GM12892 (cell line): ENCODE data around the gene RANBP3.

Experiments used
- POLR2A ChIP-seq: IDR thresholded peaks from 2 replicates; pipeline ENCODE4 v1.6.1; 2011; ENCODE audit warnings: low read depth, low read length, control low read depth
- POLR2AphosphoS5 ChIP-seq: IDR thresholded peaks from 2 replicates; pipeline ENCODE4 v1.6.1; 2011; ENCODE audit warnings: low read depth, low read length, control low read depth

DNA sequence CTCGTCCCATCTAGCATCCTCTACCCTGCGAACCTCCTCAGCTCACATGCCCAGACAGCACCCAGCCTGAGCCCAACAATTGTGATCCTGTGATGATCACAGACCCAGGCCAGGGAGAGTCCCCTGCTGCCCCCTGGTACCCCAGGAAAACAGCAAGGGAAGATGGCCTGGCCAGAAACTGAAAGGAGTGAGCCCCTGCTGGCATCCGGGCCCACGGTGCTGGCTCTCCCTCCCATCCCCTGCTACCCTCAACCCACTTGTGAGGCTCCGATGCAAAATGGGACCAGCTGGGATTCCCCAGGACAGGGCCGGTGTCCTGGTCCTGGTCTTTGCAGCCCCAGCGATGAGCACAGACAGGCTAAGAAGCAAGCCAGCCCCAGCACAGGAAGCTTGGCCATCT, 14.1 kb downstream of the RANBP3 start:
- TF ChIP-seq POLR2A (no peak), POLR2AphosphoS5 (no peak)
